Aorta (tissue), 5 donors: Measurements from ENCODE around the gene DCAF6. TPM values are rescaled to one million over a fixed set of nuclear protein-coding genes. Genes with fewer than 3 reads are reported as not detected.
"Not testable (repeated sequence)": the region's sequence is repeated elsewhere in the genome, so short reads cannot be mapped to it uniquely, and the experiment has no call there.

Experiments used
- ATAC-seq: fragments of 200-7000 bp; cut with Tn5 transposase; one replicate; pipeline ENCODE4 v1.9.1; 2022; ENCODE audit warnings: moderate library complexity; ENCODE audit not compliant: low FRiP score
- DNase-seq, 2 donors: peaks; one replicate each; pipeline ENCODE4 v3.0.0-alpha.2; 2020
- H3K27ac ChIP-seq, 2 donors: one replicate each; pipeline ENCODE4 v1.5.1; 2013; ENCODE audit warnings: low read length in 2 of 2, mild to moderate bottlenecking in 2 of 2, moderate library complexity in 2 of 2, control low read depth in 1 of 2, inconsistent platforms in 1 of 2, low read depth in 1 of 2
- H3K27me3 ChIP-seq, 2 donors: one replicate each; pipeline ENCODE4 v1.6.1; 2013; ENCODE audit warnings: control low read depth in 1 of 2, low read length in 1 of 2, mild to moderate bottlenecking in 1 of 2, moderate library complexity in 1 of 2; ENCODE audit not compliant: insufficient read depth in 2 of 2, control insufficient read depth in 1 of 2
- H3K36me3 ChIP-seq, 2 donors: one replicate each; pipeline ENCODE4 v1.6.1; 2013; ENCODE audit warnings: control low read depth in 1 of 2, low read length in 1 of 2, mild to moderate bottlenecking in 1 of 2; ENCODE audit not compliant: insufficient read depth in 2 of 2, control insufficient read depth in 1 of 2
- H3K4me1 ChIP-seq, 2 donors: one replicate each; pipeline ENCODE4 v1.6.1; 2013; ENCODE audit warnings: low read length in 2 of 2, control low read depth in 1 of 2, mild to moderate bottlenecking in 1 of 2, moderate library complexity in 1 of 2; ENCODE audit not compliant: insufficient read depth in 2 of 2, control insufficient read depth in 1 of 2
- H3K4me3 ChIP-seq, 2 donors: one replicate each; pipeline ENCODE4 v1.5.1; 2013; ENCODE audit warnings: low read length in 2 of 2, control low read depth in 1 of 2, mild to moderate bottlenecking in 1 of 2
- H3K9me3 ChIP-seq: one replicate; pipeline ENCODE4 v1.6.1; 2013; ENCODE audit warnings: mild to moderate bottlenecking, low read length; ENCODE audit not compliant: control insufficient read depth
- WGBS, 2 donors: extraction: QIAGEN DNeasy Blood & Tissue Kit; methylation state at CpG; one replicate each; pipeline ENCODE4 v1.1.7; 2013; 5-methylcytosine and 5-hydroxymethylcytosine counted together
- intact Hi-C, 2 donors: fragments of 100-400 bp; cut with DNase I; formaldehyde crosslinking; loops; one replicate each; pipeline versions ENCODE4 v1.14.2 to v1.15.0; 2022
- polyA plus RNA-seq, 2 donors: library from polyadenylated mRNA; stranded (reverse); fragments of 200-250 nt; gene quantifications; one replicate each; pipeline ENCODE4 v1.2.3, GENCODE V29; 2013
- total RNA-seq, 2 donors: library from RNA; stranded (reverse); fragmentation: NEBNext Ultra II Directional; extraction: Animal tissue kit (Norgen Biotek cat#: 25700); gene quantifications; one replicate each; pipeline ENCODE4 v1.2.1, GENCODE V29; 2021
- donor health status: healthy with polysubstance abuse.
- donor health status: Bipolar disorder and iron deficiency.
- donor health status: DM: no; HTN: no; CAD: no.
- donor health status: DM: no; HTN: no; CAD: no.
- donor health status: DM: yes; HTN: yes; CAD: no.

DCAF6 gene
- total and polyA plus RNA-seq, 4 donors, result 37.3 to 68.7 (median 49.4) TPM

DNA sequence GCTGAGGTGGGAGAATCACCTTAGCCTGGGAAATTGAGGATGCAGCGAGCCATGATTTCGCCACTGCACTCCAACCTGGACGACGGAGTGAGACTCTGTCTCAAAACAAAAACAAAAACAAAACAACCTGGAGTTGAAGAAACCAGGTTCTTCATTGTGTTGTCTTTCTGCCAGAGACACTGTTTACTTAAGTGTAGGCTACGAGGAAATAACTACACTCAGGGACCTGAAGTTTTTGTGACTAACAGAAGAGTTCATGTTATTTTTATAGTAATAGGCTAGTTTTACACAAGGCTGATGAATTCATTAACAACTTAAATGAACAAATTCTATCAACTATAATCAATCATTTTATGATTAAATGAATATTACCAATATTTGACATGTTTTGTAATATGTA lies 98.9 kb downstream of the DCAF6 start:
- intact Hi-C loops, result no loop called here
- Histone ChIP-seq H3K36me3 (no peaks in the 10 kb centered on the region), H3K4me1 (no peaks in the 10 kb centered on the region), H3K27me3 (no peaks in the 10 kb centered on the region), H3K9me3 (no peaks in the 10 kb centered on the region), H3K27ac (no peak overlapping the region), H3K4me3 (no peak overlapping the region)
- DNase-seq (no peak), ATAC-seq (no peak)
- WGBS, 2 donors, result 78 to 81% methylated on average over 5 of the region's 5 CpGs

- DNase-seq (no peak), ATAC-seq (no peak)
- no peaks in the 10 kb centered on the region for H3K9me3 ChIP-seq
- 98% methylated on average over 2 of the region's 2 CpGs for WGBS, 2 donors
- no peaks in the 10 kb centered on the region for H3K4me1 ChIP-seq
- intact Hi-C loops, result no loop called here
- no peaks in the 10 kb centered on the region for H3K27me3 ChIP-seq
- H3K27ac ChIP-seq, result no peak overlapping the region
- no peaks in the 10 kb centered on the region for H3K36me3 ChIP-seq
- no peak overlapping the region for H3K4me3 ChIP-seq
These were observed 105.9 kb downstream of the DCAF6 start for GRCh38 chr1:168042362-168042761.

GRCh38 chr1:168045311-168045710 lies 108.8 kb downstream of the DCAF6 start:
- DNase-seq, result no peak
- Histone ChIP-seq H3K36me3 (no peaks in the 10 kb centered on the region), H3K27me3 (no peaks in the 10 kb centered on the region), H3K27ac (no peak overlapping the region), H3K9me3 (no peaks in the 10 kb centered on the region), H3K4me3 (no peak overlapping the region), H3K4me1 (no peaks in the 10 kb centered on the region)
- intact Hi-C loops, result no loop called here
- WGBS, 2 donors, result 77 to 80% methylated on average over 1 of the region's 1 CpG
- ATAC-seq, result no peak

DNA sequence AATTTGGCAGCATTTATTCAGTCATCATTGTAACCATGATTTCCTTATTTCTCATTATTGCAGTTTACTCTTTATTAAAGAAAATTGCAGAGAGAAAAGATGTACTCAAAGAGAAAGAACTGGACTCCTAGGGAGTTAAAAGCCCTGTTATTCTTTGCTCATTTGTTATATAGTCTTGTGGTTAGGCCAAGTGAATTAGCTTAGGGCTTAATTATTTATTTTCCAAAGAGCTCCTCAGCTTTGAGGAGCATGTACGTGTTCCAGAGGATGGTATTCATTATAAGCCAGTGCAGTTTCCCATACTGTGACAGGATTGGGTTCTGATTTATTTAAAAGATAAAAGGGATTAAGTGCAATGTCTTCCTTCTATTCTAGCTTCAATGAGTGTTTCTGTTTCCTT lies 113.8 kb downstream of the DCAF6 start:
- DNase-seq (no peak), ATAC-seq (no peak)
- no peaks in the 10 kb centered on the region for H3K27me3 ChIP-seq
- H3K4me3 ChIP-seq, result no peak overlapping the region
- no peaks in the 10 kb centered on the region for H3K36me3 ChIP-seq
- H3K4me1 ChIP-seq, result no peaks in the 10 kb centered on the region
- no peak overlapping the region for H3K27ac ChIP-seq
- WGBS, 2 donors, result 41 to 56% methylated on average over 1 of the region's 1 CpG
- intact Hi-C loops, result no loop called here
- no peaks in the 10 kb centered on the region for H3K9me3 ChIP-seq

- no peak overlapping the region for H3K27ac ChIP-seq
- DNase-seq (no peak), ATAC-seq (no peak)
- H3K36me3 ChIP-seq, result no peaks in the 10 kb centered on the region
- no peaks in the 10 kb centered on the region for H3K4me1 ChIP-seq
- H3K4me3 ChIP-seq, result no peak overlapping the region
- intact Hi-C loops, result no loop called here
- 13 to 18% methylated on average over 1 of the region's 1 CpG for WGBS, 2 donors
- H3K9me3 ChIP-seq, result no peaks in the 10 kb centered on the region
- H3K27me3 ChIP-seq, result no peaks in the 10 kb centered on the region
These were observed 114.4 kb downstream of the DCAF6 start for GRCh38 chr1:168050880-168051279.

GRCh38 chr1:168053681-168054080 lies 117.2 kb downstream of the DCAF6 start:
- 37 to 41% methylated on average over 2 of the region's 2 CpGs for WGBS, 2 donors
- ATAC-seq (no peak), DNase-seq (no peak)
- Histone ChIP-seq H3K4me1 (no peaks in the 10 kb centered on the region), H3K9me3 (no peaks in the 10 kb centered on the region), H3K27ac (no peak overlapping the region), H3K36me3 (no peaks in the 10 kb centered on the region), H3K4me3 (no peak overlapping the region), H3K27me3 (no peaks in the 10 kb centered on the region)
- intact Hi-C loops, result no loop called here

- no peaks in the 10 kb centered on the region for H3K36me3 ChIP-seq
These were observed 117.6 kb downstream of the DCAF6 start for GRCh38 chr1:168054117-168054516.

DNA sequence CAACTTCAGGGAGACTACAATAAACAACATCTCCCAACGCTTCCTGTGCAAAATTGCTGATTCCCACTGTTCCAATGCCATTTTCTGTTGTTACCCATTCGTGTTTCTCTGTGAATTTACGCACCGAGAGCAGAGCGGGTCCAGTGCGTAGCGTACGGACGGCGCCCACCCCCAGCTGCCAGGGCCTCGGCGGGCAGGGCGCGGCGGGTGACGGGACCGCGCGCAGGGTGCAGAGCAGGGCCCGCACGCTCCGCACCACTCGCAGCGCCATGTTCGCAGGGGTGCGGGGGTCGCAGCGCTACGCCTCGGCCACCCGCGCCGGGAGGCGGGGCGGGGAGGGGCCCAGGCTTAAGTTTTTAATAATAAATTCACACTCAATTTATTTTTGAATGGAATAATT lies 119.7 kb downstream of the DCAF6 start:
- ATAC-seq, result peak; percentile 73
- H3K4me3 ChIP-seq, H3K36me3 ChIP-seq, DNase-seq, H3K4me1 ChIP-seq, H3K9me3 ChIP-seq, H3K27ac ChIP-seq, intact Hi-C loops, H3K27me3 ChIP-seq: not testable (repeated sequence)
- WGBS, 2 donors, result 82 to 84% methylated on average over 26 to 33 of the region's 35 CpGs

More at GRCh38 chr1:168054117-168054516, 117.6 kb downstream of the DCAF6 start:
- H3K27me3 ChIP-seq, result no peaks in the 10 kb centered on the region
- no peak for DNase-seq
- no peaks in the 10 kb centered on the region for H3K4me1 ChIP-seq
- H3K27ac ChIP-seq, result no peak overlapping the region
- H3K9me3 ChIP-seq, result no peaks in the 10 kb centered on the region
- H3K4me3 ChIP-seq, result no peak overlapping the region
- WGBS, 2 donors, result 61 to 65% methylated on average over 3 of the region's 3 CpGs
- ATAC-seq, result no peak
- intact Hi-C loops, result no loop called here

DNA sequence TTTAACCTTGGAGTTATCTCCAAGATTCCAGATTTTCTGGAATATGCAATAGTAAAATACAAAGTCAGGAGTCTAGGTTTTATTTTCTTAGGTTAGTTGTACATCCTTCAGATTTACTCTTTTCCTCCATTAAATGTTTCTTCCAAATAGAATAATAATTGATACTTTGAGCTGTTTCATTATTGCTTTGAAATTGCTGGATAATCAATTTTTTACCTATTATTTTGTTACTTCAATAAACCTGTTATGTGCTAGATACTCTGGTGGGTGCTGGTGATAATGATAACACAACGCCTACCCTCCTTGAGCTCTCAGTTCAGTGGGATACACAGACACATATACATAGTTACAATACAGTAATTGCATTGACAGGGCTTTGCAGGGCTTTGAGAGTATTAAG lies 120.9 kb downstream of the DCAF6 start:
- intact Hi-C loops, result no loop called here
- ATAC-seq (no peak), DNase-seq (no peak)
- no peaks in the 10 kb centered on the region for H3K4me1 ChIP-seq
- no peak overlapping the region for H3K4me3 ChIP-seq
- H3K27ac ChIP-seq, result no peak overlapping the region
- H3K36me3 ChIP-seq, result no peaks in the 10 kb centered on the region
- no peaks in the 10 kb centered on the region for H3K9me3 ChIP-seq
- 95 to 96% methylated on average over 1 of the region's 1 CpG for WGBS, 2 donors
- no peaks in the 10 kb centered on the region for H3K27me3 ChIP-seq
